Embryonic facial prominence (tissue), 1 donor: ENCODE results near the gene MAP7D2.
"Not testable (repeated sequence)": the region's sequence is repeated elsewhere in the genome, so short reads cannot be mapped to it uniquely, and the experiment has no call there.

Experiments
- DNase-seq: peaks from one replicate; pipeline ENCODE4 v3.0.0-alpha.2; 2016; ENCODE audit errors: extremely low spot score

MAP7D2 gene

GRCh38 chrX:20116577-20117240, at the start of gene MAP7D2:
MAP7D2 (minus strand) TSS chrX:20116907; CDS start chrX:20116879, 28 bp downstream.
- DNase-seq: no peak

- not testable (repeated sequence) for DNase-seq
These were observed 45.8 kb upstream of the MAP7D2 start for GRCh38 chrX:20162516-20162915.

- DNase-seq: no peak
These were observed 43.2 kb upstream of the MAP7D2 start for GRCh38 chrX:20159797-20160385.

GRCh38 chrX:20151689-20152088, 35.0 kb upstream of the MAP7D2 start:
- DNase-seq: no peak

GRCh38 chrX:20149326-20149725, 32.6 kb upstream of the MAP7D2 start:
- DNase-seq: no peak

- DNase-seq: no peak
These were observed 30.9 kb upstream of the MAP7D2 start for GRCh38 chrX:20147561-20147960.

GRCh38 chrX:20144491-20144890, 27.8 kb upstream of the MAP7D2 start:
- no peak for DNase-seq

GRCh38 chrX:20143561-20143960, 26.9 kb upstream of the MAP7D2 start:
- no peak for DNase-seq

- no peak for DNase-seq
These were observed 26.4 kb upstream of the MAP7D2 start for GRCh38 chrX:20143111-20143510.

GRCh38 chrX:20141281-20142220, 24.8 kb upstream of the MAP7D2 start, which contains the start of gene EIF1AX:
EIF1AX (minus strand) TSS chrX:20141838; CDS start chrX:20141640, 198 bp downstream.
- peak; percentile 94 for DNase-seq

- no peak for DNase-seq
These were observed 23.7 kb upstream of the MAP7D2 start for GRCh38 chrX:20140420-20140819.

- DNase-seq: no peak
These were observed 23.3 kb upstream of the MAP7D2 start for GRCh38 chrX:20139966-20140365.

GRCh38 chrX:20135944-20136343, 19.2 kb upstream of the MAP7D2 start:
- no peak for DNase-seq

GRCh38 chrX:20132666-20133065, 16.0 kb upstream of the MAP7D2 start:
- DNase-seq: no peak

- DNase-seq: no peak
These were observed 13.7 kb upstream of the MAP7D2 start for GRCh38 chrX:20130357-20130756.

- DNase-seq: no peak
These were observed 12.8 kb upstream of the MAP7D2 start for GRCh38 chrX:20129547-20129946.

GRCh38 chrX:20128670-20129069, 12.0 kb upstream of the MAP7D2 start:
- DNase-seq: no peak

GRCh38 chrX:20127440-20127839, 10.7 kb upstream of the MAP7D2 start:
- DNase-seq: not testable (repeated sequence)

GRCh38 chrX:20126833-20127232, 10.1 kb upstream of the MAP7D2 start:
- not testable (repeated sequence) for DNase-seq

- no peak for DNase-seq
These were observed 8.3 kb upstream of the MAP7D2 start for GRCh38 chrX:20124964-20125363.

GRCh38 chrX:20118065-20118824, 1.5 kb upstream of the MAP7D2 start:
- DNase-seq: no peak
